Smooth muscle cell (in vitro differentiated cells): ENCODE results near the gene INPP5J. TPM values are rescaled to one million over a fixed set of nuclear protein-coding genes. Genes with fewer than 3 reads are reported as not detected.

Source experiments
- DNase-seq: peaks from one replicate; lab custom pipeline; 2025; ENCODE audit not compliant: unreplicated experiment; lab: John Stamatoyannopoulos, UW
- H2AFZ ChIP-seq: fragments of 200-600 bp; sonication (generic); 2 replicates; pipeline ENCODE4 v1.6.0; 2016; ENCODE audit warnings: antibody characterized with exemption, low read depth, mild to moderate bottlenecking
- H3F3A ChIP-seq: fragments of 200-600 bp; sonication (generic); 2 replicates; pipeline ENCODE4 v1.6.0; 2017; ENCODE audit warnings: antibody characterized with exemption, low read depth
- H3K27ac ChIP-seq: fragments of 200-600 bp; sonication (generic); 2 replicates; pipeline ENCODE4 v1.5.1; 2016; ENCODE audit warnings: low read depth, mild to moderate bottlenecking
- H3K27me3 ChIP-seq: fragments of 200-600 bp; sonication (generic); 2 replicates; pipeline ENCODE4 v1.6.1; 2016; ENCODE audit warnings: low read depth, mild to moderate bottlenecking
- H3K36me3 ChIP-seq: fragments of 200-600 bp; sonication (generic); 2 replicates; pipeline ENCODE4 v1.5.1; 2016; ENCODE audit warnings: low read depth
- H3K4me1 ChIP-seq: fragments of 200-600 bp; sonication (generic); 2 replicates; pipeline ENCODE4 v1.5.1; 2016; ENCODE audit warnings: low read depth
- H3K4me2 ChIP-seq: fragments of 200-600 bp; sonication (generic); 2 replicates; pipeline ENCODE4 v1.6.0; 2016; ENCODE audit warnings: mild to moderate bottlenecking
- H3K4me3 ChIP-seq: fragments of 200-600 bp; sonication (generic); 2 replicates; pipeline ENCODE4 v1.5.1; 2016; ENCODE audit warnings: mild to moderate bottlenecking
- H3K79me2 ChIP-seq: fragments of 200-600 bp; sonication (generic); 2 replicates; pipeline ENCODE4 v1.6.0; 2016; ENCODE audit warnings: low read depth, mild to moderate bottlenecking
- H3K9ac ChIP-seq: fragments of 200-600 bp; sonication (generic); 2 replicates; pipeline ENCODE4 v1.6.0; 2016; ENCODE audit warnings: low read depth
- H3K9me3 ChIP-seq: fragments of 200-600 bp; sonication (generic); replicated peaks from 2 replicates; pipeline ENCODE4 v1.5.1; 2016; ENCODE audit warnings: low read depth
- H4K20me1 ChIP-seq: fragments of 200-600 bp; sonication (generic); 2 replicates; pipeline ENCODE4 v1.6.0; 2016; ENCODE audit warnings: low read depth
- CTCF ChIP-seq: fragments of 200-600 bp; sonication (generic); IDR thresholded peaks from 2 replicates; pipeline ENCODE4 v1.5.1; 2017; ENCODE audit warnings: borderline replicate concordance, mild to moderate bottlenecking, antibody characterized with exemption; ENCODE audit not compliant: insufficient read depth, poor library complexity, severe bottlenecking
- WGBS: methylation state at CpG from one replicate; pipeline ENCODE4 v1.1.7; 2016; ENCODE audit warnings: low lambda C conversion rate; 5-methylcytosine and 5-hydroxymethylcytosine counted together
- polyA plus RNA-seq: library from polyadenylated mRNA; unstranded; fragments of >200 nt; fragmentation: Nextera tagmentation; extraction: Ambion mirVana; gene quantifications from 2 replicates; pipeline ENCODE4 v1.2.1, GENCODE V29; 2016
- total RNA-seq: library from RNA; depleted of rRNA; stranded (reverse); fragments of >200 nt; gene quantifications from 2 replicates; pipeline ENCODE4 v1.2.3, GENCODE V29; 2014

INPP5J gene
- total and polyA plus RNA-seq, 2 experiments from 2014 or later = 0.66 to 1.2 TPM

GRCh38 chr22:31091106-31091975, 31.4 kb upstream of the INPP5J start:
- TF ChIP-seq CTCF = no peak
- Histone ChIP-seq H2AFZ (no peak overlapping the region), H3K9me3 (no peaks in the 10 kb centered on the region), H3K4me1 (no peaks in the 10 kb centered on the region), H3K4me2 (no peak overlapping the region), H3K4me3 (no peak overlapping the region), H3K79me2 (peaks cover 3% of the 10 kb centered on the region), H3K9ac (no peak overlapping the region), H3F3A (no peaks in the 10 kb centered on the region), H3K27ac (no peak overlapping the region), H3K27me3 (no peaks in the 10 kb centered on the region), H4K20me1 (peaks cover 77% of the 10 kb centered on the region), H3K36me3 (peaks cover 5% of the 10 kb centered on the region)
- WGBS = 89% methylated on average over 28 of the region's 29 CpGs
- DNase-seq = no peak

- DNase-seq = no peak
- Histone ChIP-seq H3F3A (no peaks in the 10 kb centered on the region), H3K36me3 (peaks cover 5% of the 10 kb centered on the region), H3K4me1 (no peaks in the 10 kb centered on the region), H3K4me3 (no peak overlapping the region), H4K20me1 (peaks cover 69% of the 10 kb centered on the region), H3K4me2 (no peak overlapping the region), H3K27me3 (no peaks in the 10 kb centered on the region), H3K9ac (no peak overlapping the region), H2AFZ (no peak overlapping the region), H3K27ac (no peak overlapping the region), H3K79me2 (no peaks in the 10 kb centered on the region), H3K9me3 (no peaks in the 10 kb centered on the region)
- 97% methylated on average over 9 of the region's 9 CpGs for WGBS
- no peak for TF ChIP-seq CTCF
These were observed 30.6 kb upstream of the INPP5J start for GRCh38 chr22:31092161-31092560.

- WGBS = 96% methylated on average over 33 of the region's 33 CpGs
- H3K79me2 ChIP-seq = no peaks in the 10 kb centered on the region
- peaks cover 58% of the 10 kb centered on the region for H4K20me1 ChIP-seq
- no peaks in the 10 kb centered on the region for H3K27me3 ChIP-seq
- no peak for TF ChIP-seq CTCF
- no peak overlapping the region for H3K27ac ChIP-seq
- no peak overlapping the region for H3K4me2 ChIP-seq
- DNase-seq = no peak
- no peak overlapping the region for H2AFZ ChIP-seq
- no peaks in the 10 kb centered on the region for H3K4me1 ChIP-seq
- no peak overlapping the region for H3K4me3 ChIP-seq
- H3K9me3 ChIP-seq = no peaks in the 10 kb centered on the region
- H3K9ac ChIP-seq = no peak overlapping the region
- peaks cover 5% of the 10 kb centered on the region for H3K36me3 ChIP-seq
- H3F3A ChIP-seq = peaks cover 6% of the 10 kb centered on the region
These were observed 29.5 kb upstream of the INPP5J start for GRCh38 chr22:31093086-31093850.
